HCT116 (cell line): ENCODE data around the gene UBE2D2. TPM values are rescaled to one million over a fixed set of nuclear protein-coding genes. Genes with fewer than 3 reads are reported as not detected.
A peak's percentile ranks its signal among the peaks of the same experiment; 100 is the strongest.

Experiments used
- ATAC-seq: fragments of 200-7000 bp; cut with Tn5 transposase; 2 replicates; pipeline ENCODE4 v1.9.1; 2020; ENCODE audit warnings: mild to moderate bottlenecking, moderate library complexity
- Bru-seq: library from RNA; stranded (reverse); fragments of 400-500 nt; gene quantifications from one replicate; lab custom pipeline; 2021; lab: Mats Ljungman, UMichigan
- BruChase-seq, 2 experiments: library from RNA; stranded (reverse); fragments of 400-500 nt; gene quantifications; one replicate each; lab custom pipeline; 2021; lab: Mats Ljungman, UMichigan
- BruUV-seq: library from RNA; stranded (reverse); fragments of 400-500 nt; replicated peaks from 2 replicates; lab custom pipeline; 2021; lab: Mats Ljungman, UMichigan
- CTCF ChIA-PET: fragments of 300-600 bp; sonication (Branson Sonifier 250); formaldehyde crosslinking; loops from one replicate; lab custom pipeline; 2021; ENCODE audit warnings: antibody characterized with exemption; lab: Charles Lee
- POLR2A ChIA-PET: fragments of 300-600, 350-600 bp; sonication (Branson Sonifier 250); formaldehyde crosslinking; loops from one replicate; lab custom pipeline; 2021; ENCODE audit warnings: antibody characterized with exemption; lab: Charles Lee
- RAD21 ChIA-PET, 2 experiments: fragments of 300-600 bp; sonication (Branson Sonifier 250); formaldehyde crosslinking; loops; one replicate each; lab custom pipeline; 2023; ENCODE audit warnings: low total read pairs in 2 of 2; ENCODE audit not compliant: uncharacterized antibody in 2 of 2, unreplicated experiment in 2 of 2, low non-redundant PET in 1 of 2; lab: Charles Lee
- DNase-seq: peaks from one replicate; pipeline ENCODE4 v3.0.0-alpha.2; 2010; ENCODE audit warnings: low read depth, low spot score
- H2AFZ ChIP-seq: fragments of 200-600 bp; shearing (Covaris generic), sonication (generic); 2 replicates; pipeline ENCODE4 v1.6.1; 2017; ENCODE audit warnings: low read depth, mixed run types, mixed read lengths, antibody characterized with exemption, low read length; ENCODE audit not compliant: poor library complexity, severe bottlenecking
- H3K27ac ChIP-seq: 2 replicates; pipeline ENCODE4 v1.5.1; 2012; ENCODE audit warnings: low read depth, low read length
- H3K27me3 ChIP-seq: fragments of 200-600 bp; sonication (generic); 2 replicates; pipeline ENCODE4 v1.6.1; 2016; ENCODE audit warnings: mixed run types, low read length, mixed read lengths; ENCODE audit not compliant: insufficient read depth
- H3K36me3 ChIP-seq, 2 experiments: fragments of 200-500 bp in 1 of 2; fragments of 200-600 bp in 1 of 2; sonication (Bioruptor generic) in 1 of 2; sonication (generic) in 1 of 2; 2 replicates each; pipeline versions ENCODE4 v1.5.1 to v1.6.1; 2014 to 2016; ENCODE audit warnings: low read length in 2 of 2, inconsistent platforms in 1 of 2, mixed read lengths in 1 of 2, mixed run types in 1 of 2; ENCODE audit not compliant: insufficient read depth in 2 of 2, control insufficient read depth in 1 of 2
- H3K4me1 ChIP-seq, 2 experiments: fragments of 200-600 bp in 1 of 2; sonication (generic) in 1 of 2; 2 replicates each; pipeline versions ENCODE4 v1.5.1 to v1.6.1; 2012 to 2017; ENCODE audit warnings: low read length in 2 of 2, inconsistent platforms in 1 of 2, mild to moderate bottlenecking in 1 of 2, mixed read lengths in 1 of 2, mixed run types in 1 of 2, moderate library complexity in 1 of 2; ENCODE audit not compliant: insufficient read depth in 2 of 2, control insufficient read depth in 1 of 2
- H3K4me2 ChIP-seq: fragments of 200-600 bp; sonication (generic); 2 replicates; pipeline ENCODE4 v1.6.1; 2017; ENCODE audit warnings: mixed run types, low read length, mixed read lengths
- H3K4me3 ChIP-seq, 2 experiments: fragments of 200-600 bp in 1 of 2; sonication (generic) in 1 of 2; replicated peaks in 1 of 2; 2 replicates each; pipeline ENCODE4 v1.5.1; 2011 to 2016; ENCODE audit warnings: low read length in 2 of 2, control low read depth in 1 of 2, low read depth in 1 of 2, mild to moderate bottlenecking in 1 of 2, mixed read lengths in 1 of 2, mixed run types in 1 of 2
- H3K79me2 ChIP-seq: fragments of 200-600 bp; sonication (generic); 2 replicates; pipeline ENCODE4 v1.6.1; 2017; ENCODE audit warnings: mild to moderate bottlenecking, mixed run types, low read length, moderate library complexity, mixed read lengths; ENCODE audit not compliant: insufficient read depth
- H3K9ac ChIP-seq: fragments of 200-600 bp; sonication (generic); 2 replicates; pipeline ENCODE4 v1.6.1; 2016; ENCODE audit warnings: low read length, mixed read lengths
- H3K9me2 ChIP-seq: fragments of 200-600 bp; sonication (generic), shearing (Covaris generic); 2 replicates; pipeline ENCODE4 v1.6.1; 2017; ENCODE audit warnings: mixed run types, mild to moderate bottlenecking, moderate library complexity; ENCODE audit not compliant: insufficient read depth
- H3K9me3 ChIP-seq, 2 experiments: fragments of 200-500 bp in 1 of 2; fragments of 200-600 bp in 1 of 2; sonication (Bioruptor generic) in 1 of 2; sonication (generic) in 1 of 2; 2 replicates each; pipeline ENCODE4 v1.6.1; 2014 to 2017; ENCODE audit warnings: low read length in 2 of 2, mixed read lengths in 2 of 2, inconsistent platforms in 1 of 2, low read depth in 1 of 2, mild to moderate bottlenecking in 1 of 2, mixed run types in 1 of 2, moderate library complexity in 1 of 2; ENCODE audit not compliant: control insufficient read depth in 1 of 2, insufficient read depth in 1 of 2
- H4K20me1 ChIP-seq: fragments of 200-600 bp; sonication (generic), shearing (Covaris generic); 2 replicates; pipeline ENCODE4 v1.6.1; 2017; ENCODE audit warnings: mixed run types, mild to moderate bottlenecking, moderate library complexity; ENCODE audit not compliant: insufficient read depth
- CBX3 ChIP-seq: IDR thresholded peaks from 2 replicates; pipeline ENCODE4 v1.6.1; 2012; ENCODE audit warnings: low read depth
- ELF1 ChIP-seq: IDR thresholded peaks from 2 replicates; pipeline ENCODE4 v1.6.1; 2012; ENCODE audit warnings: low read depth, borderline replicate concordance
- EZH2 ChIP-seq: fragments of 200-600 bp; sonication (generic); IDR thresholded peaks from 2 replicates; pipeline ENCODE4 v1.6.1; 2017; ENCODE audit warnings: antibody characterized with exemption, mixed run types
- FOSL1 ChIP-seq: IDR thresholded peaks from 2 replicates; pipeline ENCODE4 v1.6.1; 2012; ENCODE audit warnings: low read depth
- JUND ChIP-seq: IDR thresholded peaks from 2 replicates; pipeline ENCODE4 v1.6.1; 2012
- POLR2AphosphoS5 ChIP-seq: IDR thresholded peaks from 2 replicates; pipeline ENCODE4 v1.6.1; 2011; ENCODE audit warnings: mild to moderate bottlenecking, low read depth, low read length, moderate library complexity
- SIN3A ChIP-seq: IDR thresholded peaks from 2 replicates; pipeline ENCODE4 v1.6.1; 2012; ENCODE audit warnings: low read depth
- SP1 ChIP-seq: IDR thresholded peaks from 2 replicates; pipeline ENCODE4 v1.6.1; 2012; ENCODE audit warnings: low read depth
- SRF ChIP-seq: IDR thresholded peaks from 2 replicates; pipeline ENCODE4 v1.6.1; 2012; ENCODE audit warnings: low read depth
- TCF7L2 ChIP-seq: IDR thresholded peaks from 2 replicates; pipeline ENCODE4 v1.7.0; 2011; ENCODE audit warnings: borderline replicate concordance, inconsistent platforms; ENCODE audit not compliant: insufficient read depth, insufficient read length; ENCODE audit errors: extremely low read depth
- YY1 ChIP-seq: IDR thresholded peaks from 2 replicates; pipeline ENCODE4 v1.6.1; 2011; ENCODE audit warnings: low read length, low read depth, moderate library complexity, mild to moderate bottlenecking; ENCODE audit not compliant: insufficient replicate concordance; ENCODE audit errors: extremely low read depth
- ZFX ChIP-seq: fragments of 450-650 bp; IDR thresholded peaks from 2 replicates; pipeline ENCODE4 v1.6.1; 2017
- intact Hi-C: fragments of 100-400 bp; cut with micrococcal nuclease; formaldehyde crosslinking; loops from 2 replicates; pipeline ENCODE4 v1.10.0; 2022
- long read RNA-seq: library from polyadenylated mRNA; unstranded; transcript quantifications from one replicate; pipeline ENCODE4 v2.0.0, GENCODE V29; 2021; ENCODE audit not compliant: unreplicated experiment
- polyA plus RNA-seq: library from polyadenylated mRNA; unstranded; fragments of >200 nt; gene quantifications from 2 replicates; pipeline ENCODE4 v1.2.1, GENCODE V29; 2012; ENCODE audit warnings: missing spikeins
- total RNA-seq: library from RNA; stranded (reverse); gene quantifications from one replicate; pipeline ENCODE4 v1.2.1, GENCODE V29; 2021; ENCODE audit not compliant: unreplicated experiment
- TF ChIP-seq, protein P1 (sequence below): IDR thresholded peaks from 2 replicates; pipeline ENCODE4 v1.6.1; 2012
- TF ChIP-seq, protein P2 (sequence below): IDR thresholded peaks from 2 replicates; pipeline ENCODE4 v1.6.1; 2012
- TF ChIP-seq, protein P3 (sequence below): IDR thresholded peaks from 2 replicates; pipeline ENCODE4 v1.6.1; 2011; ENCODE audit warnings: mild to moderate bottlenecking, low read length, moderate library complexity; ENCODE audit not compliant: insufficient replicate concordance; ENCODE audit errors: extremely low read depth

UBE2D2 gene
- 140 TPM for total RNA-seq
- 78.9 and 119 TPM in 2 replicates for polyA plus RNA-seq
- Bru-seq, nascent RNA = percentile 79 among the genes with signal in this experiment
- percentile 80 among the genes with signal in this experiment for BruChase-seq, experiment 1, labeled RNA remaining after a 6-hour chase
- BruChase-seq, experiment 2, labeled RNA remaining after a 2-hour chase = percentile 72 among the genes with signal in this experiment
- long read RNA-seq, transcript UBE2D2-202 (7 exons, 2,702 nt) = major isoform, 121 of 141 reads
- long read RNA-seq, partial matches to known transcripts = 4 of 141 reads
- long read RNA-seq, other reads (novel, unspliced or antisense) = 16 of 141 reads

DNA sequence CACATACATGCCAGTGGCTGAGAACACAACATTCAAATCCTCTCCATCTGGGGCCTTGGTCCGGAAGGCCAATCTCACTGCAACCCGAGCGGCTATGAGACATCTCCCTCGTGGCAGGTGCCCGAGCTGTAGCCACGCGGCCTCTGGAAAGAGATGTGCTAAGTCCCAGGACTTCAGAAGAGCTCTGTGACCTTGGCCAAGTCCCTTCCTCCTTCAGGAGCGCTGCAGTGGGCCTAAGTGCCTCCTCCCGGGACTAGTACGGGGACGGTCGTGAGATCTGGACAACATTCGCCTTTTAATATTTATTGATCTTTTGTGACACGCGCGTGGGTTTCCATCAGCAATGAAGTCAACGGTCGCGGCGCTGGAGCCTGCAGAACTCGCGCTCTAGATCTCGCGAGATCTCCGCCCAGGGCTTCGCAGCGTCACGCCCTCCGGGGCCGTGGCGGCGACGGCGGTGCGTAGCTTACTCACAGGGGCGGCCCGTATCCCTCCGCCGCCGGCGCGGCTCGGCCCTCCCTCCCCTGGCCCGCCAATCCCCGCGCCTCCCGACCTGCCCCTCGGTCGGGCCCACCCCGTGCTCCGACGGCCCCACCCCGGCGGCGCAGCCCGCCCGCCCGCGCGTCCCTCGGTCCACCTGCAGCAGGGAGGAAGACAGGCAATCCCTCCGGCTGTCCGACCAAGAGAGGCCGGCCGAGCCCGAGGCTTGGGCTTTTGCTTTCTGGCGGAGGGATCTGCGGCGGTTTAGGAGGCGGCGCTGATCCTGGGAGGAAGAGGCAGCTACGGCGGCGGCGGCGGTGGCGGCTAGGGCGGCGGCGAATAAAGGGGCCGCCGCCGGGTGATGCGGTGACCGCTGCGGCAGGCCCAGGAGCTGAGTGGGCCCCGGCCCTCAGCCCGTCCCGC is at the start of gene UBE2D2:
TSS of gene UBE2D2 (plus strand) at position 588 of the 903 bp plus-strand sequence. CDS start 453 bp downstream, outside the sequence.
- Histone ChIP-seq H2AFZ (no peak within 1 kb of the TSS), H3K4me3 (peak within 1 kb of the TSS; percentile 77 to 89), H3K9ac (peak within 1 kb of the TSS; percentile 96), H3K79me2 (peaks cover 44% of the 10 kb centered on the region), H3K36me3 (peaks cover 0 to 11% of the 10 kb centered on the region in 2 experiments; a peak in 1 of 4 replicates), H3K27ac (peak within 1 kb of the TSS; percentile 93), H3K9me3 (no peaks in the 10 kb centered on the region), H3K9me2 (no peaks in the 10 kb centered on the region), H3K27me3 (no peaks in the 10 kb centered on the region), H3K4me2 (peak within 1 kb of the TSS; percentile 90), H4K20me1 (no peaks in the 10 kb centered on the region), H3K4me1 (peaks cover 8 to 38% of the 10 kb centered on the region in 2 experiments)
- ATAC-seq (peak; percentile 93), DNase-seq (peak; percentile 95)
- ChIA-PET RAD21 (no interaction called here), POLR2A (interaction anchor here (0.6 to 2.1 kb wide), 9 partner anchors 9 to 122 kb away, joined by 3 to 7 read pairs (median 4); partner anchors contain the start of genes DNAJC18 and STING1), CTCF (interaction anchor here (1.0 to 1.8 kb wide), 2 partner anchors 14 to 26 kb away, joined by 4 to 6 read pairs; no protein-coding TSS in a partner anchor)
- peak; percentile 33; the same call in 1 of the 2 replicates for TF ChIP-seq JUND
- TF ChIP-seq SP1 = peak; percentile 73
- peak; percentile 48 for TF ChIP-seq YY1
- peak; percentile 72 for TF ChIP-seq TCF7L2
- TF ChIP-seq FOSL1 = no peak; the same call in 1 of the 2 replicates
- TF ChIP-seq, protein P1, sequence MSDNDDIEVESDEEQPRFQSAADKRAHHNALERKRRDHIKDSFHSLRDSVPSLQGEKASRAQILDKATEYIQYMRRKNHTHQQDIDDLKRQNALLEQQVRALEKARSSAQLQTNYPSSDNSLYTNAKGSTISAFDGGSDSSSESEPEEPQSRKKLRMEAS = peak; percentile 87
- TF ChIP-seq, protein P2, sequence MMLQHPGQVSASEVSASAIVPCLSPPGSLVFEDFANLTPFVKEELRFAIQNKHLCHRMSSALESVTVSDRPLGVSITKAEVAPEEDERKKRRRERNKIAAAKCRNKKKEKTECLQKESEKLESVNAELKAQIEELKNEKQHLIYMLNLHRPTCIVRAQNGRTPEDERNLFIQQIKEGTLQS = no peak
- TF ChIP-seq EZH2 = no peak
- TF ChIP-seq, protein P3, sequence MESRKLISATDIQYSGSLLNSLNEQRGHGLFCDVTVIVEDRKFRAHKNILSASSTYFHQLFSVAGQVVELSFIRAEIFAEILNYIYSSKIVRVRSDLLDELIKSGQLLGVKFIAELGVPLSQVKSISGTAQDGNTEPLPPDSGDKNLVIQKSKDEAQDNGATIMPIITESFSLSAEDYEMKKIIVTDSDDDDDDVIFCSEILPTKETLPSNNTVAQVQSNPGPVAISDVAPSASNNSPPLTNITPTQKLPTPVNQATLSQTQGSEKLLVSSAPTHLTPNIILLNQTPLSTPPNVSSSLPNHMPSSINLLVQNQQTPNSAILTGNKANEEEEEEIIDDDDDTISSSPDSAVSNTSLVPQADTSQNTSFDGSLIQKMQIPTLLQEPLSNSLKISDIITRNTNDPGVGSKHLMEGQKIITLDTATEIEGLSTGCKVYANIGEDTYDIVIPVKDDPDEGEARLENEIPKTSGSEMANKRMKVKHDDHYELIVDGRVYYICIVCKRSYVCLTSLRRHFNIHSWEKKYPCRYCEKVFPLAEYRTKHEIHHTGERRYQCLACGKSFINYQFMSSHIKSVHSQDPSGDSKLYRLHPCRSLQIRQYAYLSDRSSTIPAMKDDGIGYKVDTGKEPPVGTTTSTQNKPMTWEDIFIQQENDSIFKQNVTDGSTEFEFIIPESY = peak; percentile 95
- peak; percentile 63 for TF ChIP-seq SIN3A
- no peak for TF ChIP-seq ELF1
- TF ChIP-seq ZFX = no peak
- peak; percentile 74 for TF ChIP-seq POLR2AphosphoS5
- no peak for TF ChIP-seq SRF
- peak; percentile 86 for TF ChIP-seq CBX3
- intact Hi-C loops = no loop called here
- BruUV-seq = TSS peak; percentile 96
